BE2C (cell line): ENCODE data around the gene ADAMTS2.

ENCODE experiments used
- DNase-seq: peaks from one replicate; pipeline ENCODE4 v3.0.0-alpha.2; 2020
- H3K27me3 ChIP-seq: fragments of 250-450 bp; sonication (Bioruptor Pico); 2 replicates; pipeline ENCODE4 v1.5.1; 2020; ENCODE audit warnings: mild to moderate bottlenecking
- H3K36me3 ChIP-seq: fragments of 250-450 bp; sonication (Bioruptor Pico); 2 replicates; pipeline ENCODE4 v1.5.1; 2020; ENCODE audit warnings: mild to moderate bottlenecking
- H3K4me1 ChIP-seq: fragments of 250-450 bp; sonication (Bioruptor Pico); 2 replicates; pipeline ENCODE4 v1.5.1; 2020
- H3K4me3 ChIP-seq: 2 replicates; pipeline ENCODE4 v1.5.1; 2011; ENCODE audit warnings: low read depth, low read length
- H3K9me3 ChIP-seq: fragments of 250-450 bp; sonication (Bioruptor Pico); 2 replicates; pipeline ENCODE4 v1.5.1; 2020
- TF ChIP-seq, protein P1 (sequence below): IDR thresholded peaks from 2 replicates; pipeline ENCODE4 v1.5.1; 2012; ENCODE audit warnings: mild to moderate bottlenecking, low read depth, low read length

The ADAMTS2 gene

DNA sequence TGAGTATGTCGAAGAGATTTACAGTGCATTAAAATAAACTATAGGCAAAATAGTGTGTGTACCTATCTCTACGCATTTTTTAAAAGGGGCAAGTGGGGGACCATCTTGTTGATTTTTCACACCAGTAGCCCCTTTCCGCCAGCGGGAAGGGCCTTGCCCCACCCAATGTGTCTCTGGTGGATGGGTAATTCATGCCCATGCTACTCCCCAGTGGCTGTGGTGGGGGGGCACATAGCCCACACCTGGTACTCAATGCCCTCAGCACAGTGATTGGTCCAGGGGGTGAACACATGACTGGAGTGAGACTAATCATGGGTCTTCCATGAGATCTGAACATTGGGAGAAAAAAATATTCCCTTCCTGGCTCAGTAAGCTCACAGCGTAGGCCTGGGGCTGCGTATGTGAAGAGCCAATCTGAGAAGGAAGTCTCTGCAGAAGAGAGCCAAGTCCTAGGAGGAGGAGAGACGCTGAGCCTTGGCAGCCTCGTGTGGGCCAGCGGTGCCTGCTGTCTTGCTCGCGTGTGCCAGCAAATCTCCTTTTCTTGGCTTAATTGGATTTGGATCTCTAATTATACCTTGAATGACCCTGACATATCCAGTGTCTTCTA is 103.4 kb downstream of the ADAMTS2 start:
- Histone ChIP-seq H3K4me1 (no peaks in the 10 kb centered on the region), H3K9me3 (no peaks in the 10 kb centered on the region; the same call in 1 of the 2 replicates), H3K27me3 (no peaks in the 10 kb centered on the region), H3K36me3 (no peaks in the 10 kb centered on the region), H3K4me3 (no peak overlapping the region)
- TF ChIP-seq, protein P1, sequence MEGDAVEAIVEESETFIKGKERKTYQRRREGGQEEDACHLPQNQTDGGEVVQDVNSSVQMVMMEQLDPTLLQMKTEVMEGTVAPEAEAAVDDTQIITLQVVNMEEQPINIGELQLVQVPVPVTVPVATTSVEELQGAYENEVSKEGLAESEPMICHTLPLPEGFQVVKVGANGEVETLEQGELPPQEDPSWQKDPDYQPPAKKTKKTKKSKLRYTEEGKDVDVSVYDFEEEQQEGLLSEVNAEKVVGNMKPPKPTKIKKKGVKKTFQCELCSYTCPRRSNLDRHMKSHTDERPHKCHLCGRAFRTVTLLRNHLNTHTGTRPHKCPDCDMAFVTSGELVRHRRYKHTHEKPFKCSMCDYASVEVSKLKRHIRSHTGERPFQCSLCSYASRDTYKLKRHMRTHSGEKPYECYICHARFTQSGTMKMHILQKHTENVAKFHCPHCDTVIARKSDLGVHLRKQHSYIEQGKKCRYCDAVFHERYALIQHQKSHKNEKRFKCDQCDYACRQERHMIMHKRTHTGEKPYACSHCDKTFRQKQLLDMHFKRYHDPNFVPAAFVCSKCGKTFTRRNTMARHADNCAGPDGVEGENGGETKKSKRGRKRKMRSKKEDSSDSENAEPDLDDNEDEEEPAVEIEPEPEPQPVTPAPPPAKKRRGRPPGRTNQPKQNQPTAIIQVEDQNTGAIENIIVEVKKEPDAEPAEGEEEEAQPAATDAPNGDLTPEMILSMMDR = no peak
- no peak for DNase-seq

DNA sequence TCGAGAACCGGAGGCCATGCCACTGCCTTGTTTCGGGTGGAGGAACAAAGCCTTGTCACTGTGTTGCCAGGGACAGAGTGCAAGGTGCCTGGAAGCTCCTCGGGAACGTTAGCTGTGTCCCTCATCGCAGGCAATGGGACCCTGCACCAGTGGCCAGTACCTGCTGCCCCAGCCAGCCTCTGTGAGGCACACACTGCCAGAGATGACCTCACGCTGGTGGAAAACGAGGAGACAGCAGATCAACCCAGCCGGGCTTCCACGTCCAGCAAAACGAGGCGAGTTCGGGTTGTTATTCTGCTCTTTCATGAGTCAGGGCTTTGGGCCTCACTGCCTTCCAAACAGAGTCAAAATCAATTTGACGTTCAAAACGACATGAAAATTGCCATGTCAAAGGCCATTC is 104.1 kb downstream of the ADAMTS2 start:
- Histone ChIP-seq H3K4me3 (no peak overlapping the region), H3K9me3 (no peaks in the 10 kb centered on the region; the same call in none of the 2 replicates)

DNA sequence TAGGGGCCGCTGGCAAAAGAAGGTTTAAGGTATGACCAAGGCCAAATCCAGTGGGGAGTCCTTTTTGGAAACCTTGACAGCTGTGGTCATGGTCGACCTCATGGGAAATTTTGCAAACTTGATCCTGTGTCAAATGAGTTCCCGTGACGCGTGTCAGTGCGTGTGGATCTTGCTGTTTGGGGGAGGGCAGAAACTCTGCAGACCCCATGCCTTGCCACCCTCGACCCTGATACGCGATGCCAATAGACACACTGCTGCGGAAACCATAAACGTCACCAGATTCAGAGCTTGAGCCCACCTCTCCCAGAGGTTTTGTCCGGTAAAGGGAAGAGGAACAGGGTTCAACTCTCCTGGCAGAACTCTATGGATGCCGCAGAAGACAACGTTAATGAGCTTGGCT is 104.7 kb downstream of the ADAMTS2 start:
- Histone ChIP-seq H3K4me3 (no peak overlapping the region), H3K36me3 (no peaks in the 10 kb centered on the region), H3K9me3 (no peaks in the 10 kb centered on the region; the same call in none of the 2 replicates), H3K27me3 (no peaks in the 10 kb centered on the region), H3K4me1 (no peaks in the 10 kb centered on the region)
- TF ChIP-seq, protein P1 = no peak
- DNase-seq = no peak

More for the DNA sequence above, 104.1 kb downstream of the ADAMTS2 start:
- TF ChIP-seq, protein P1 = no peak
- no peak for DNase-seq
- Histone ChIP-seq H3K27me3 (no peaks in the 10 kb centered on the region), H3K4me1 (no peaks in the 10 kb centered on the region), H3K36me3 (no peaks in the 10 kb centered on the region)

DNA sequence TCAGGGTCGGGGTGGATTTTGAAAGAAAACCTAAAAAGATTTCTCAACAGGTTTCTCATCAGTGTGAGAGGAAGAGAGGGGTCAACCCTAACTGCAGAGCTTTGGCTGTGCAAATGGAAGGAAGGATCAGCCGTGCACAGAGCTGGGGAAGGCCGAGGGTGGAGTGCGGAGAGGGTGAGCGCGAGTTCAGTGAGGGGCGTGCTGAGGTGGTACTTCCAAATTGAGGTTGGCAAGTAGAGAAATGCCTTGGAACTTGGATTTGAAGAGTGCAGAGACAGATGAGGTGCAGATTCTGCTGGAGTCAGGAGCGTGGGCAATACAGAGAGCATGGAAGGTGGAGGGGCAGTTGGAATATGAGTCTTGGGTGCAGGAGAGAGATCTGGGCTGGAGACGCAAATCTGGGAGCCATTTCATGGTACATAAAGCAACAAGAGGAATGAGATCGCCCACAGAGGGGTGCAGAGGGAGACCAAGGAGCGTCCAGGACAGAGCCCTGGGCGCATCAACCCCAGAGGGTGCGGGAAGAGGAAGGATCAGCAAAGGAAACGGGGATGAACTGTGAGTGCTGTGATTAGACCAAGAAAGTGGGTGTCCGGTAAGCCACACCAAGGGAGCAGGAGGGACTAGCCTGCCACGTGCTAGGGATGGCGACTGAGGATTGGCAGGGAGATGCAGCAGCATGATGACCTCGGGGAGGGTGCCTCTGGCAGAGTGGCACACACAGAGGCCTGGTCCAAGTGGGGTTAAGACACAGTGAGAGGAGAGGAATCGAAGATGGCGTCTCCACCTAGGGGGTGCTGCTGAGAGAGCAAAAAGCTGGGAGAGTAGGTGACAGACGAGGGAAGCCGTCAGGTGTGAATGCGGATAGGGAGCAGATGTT is 105.8 kb downstream of the ADAMTS2 start:
- H3K9me3 ChIP-seq = no peaks in the 10 kb centered on the region; the same call in none of the 2 replicates
- TF ChIP-seq, protein P1 = no peak
- no peak overlapping the region for H3K4me3 ChIP-seq
- no peaks in the 10 kb centered on the region for H3K36me3 ChIP-seq
- H3K27me3 ChIP-seq = no peaks in the 10 kb centered on the region
- no peak for DNase-seq
- H3K4me1 ChIP-seq = no peaks in the 10 kb centered on the region

DNA sequence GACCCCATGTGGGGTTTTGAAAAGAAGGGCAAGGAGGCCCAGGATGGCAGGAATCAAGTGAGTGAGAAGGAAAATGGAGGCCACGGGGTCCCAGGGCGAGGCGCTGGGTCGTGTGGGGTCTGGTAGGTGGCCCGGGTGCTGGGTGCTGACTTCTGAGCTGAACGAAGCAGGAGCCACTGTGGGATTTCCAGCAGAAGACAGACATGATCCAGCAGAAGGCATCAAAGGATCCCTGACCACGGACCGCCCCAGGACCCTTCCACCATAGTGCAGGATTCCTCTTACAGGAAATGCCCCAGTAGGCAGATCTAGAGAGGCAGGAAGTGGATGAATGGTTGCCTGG is 106.7 kb downstream of the ADAMTS2 start:
- H3K9me3 ChIP-seq = no peaks in the 10 kb centered on the region; the same call in none of the 2 replicates
- no peaks in the 10 kb centered on the region for H3K36me3 ChIP-seq
- H3K27me3 ChIP-seq = no peaks in the 10 kb centered on the region
- no peak overlapping the region for H3K4me3 ChIP-seq
- no peak for DNase-seq
- TF ChIP-seq, protein P1 = no peak
- no peaks in the 10 kb centered on the region for H3K4me1 ChIP-seq
